ENCODE measurements around the gene PGS1. TPM values are rescaled to one million over a fixed set of nuclear protein-coding genes. Genes with fewer than 3 reads are reported as not detected.

PGS1 gene
- 18.7 to 26.6 TPM (median 22.8 TPM) in 5 replicates for total RNA-seq (2022; extraction: Qiagen RNA extraction; ENCODE audit: low read depth)

GRCh38 chr17:78378225-78379130 lies at the start of gene PGS1:
TSS of gene PGS1 (plus strand) at chr17:78378649. CDS start at chr17:78378666, 17 bp downstream.

GRCh38 chr17:78359997-78360370 lies 18.5 kb upstream of the PGS1 start, which contains the start of gene SOCS3:
TSS of gene SOCS3 (minus strand) at chr17:78360077. CDS start at chr17:78359095, 982 bp downstream.

Other genes with a start within 250 kb of the PGS1 start
- gene TMC6, start 249.9 kb upstream of the PGS1 start, total RNA-seq (2022; extraction: Qiagen RNA extraction; ENCODE audit: low read depth), result 9.2 to 13.5 TPM (median 12.0 TPM) in 5 replicates
- 0.21 to 0.42 TPM (median 0.40 TPM) in 5 replicates for gene TMC8, start 247.9 kb upstream of the PGS1 start, total RNA-seq (2022; extraction: Qiagen RNA extraction; ENCODE audit: low read depth)
- not detected in 5 replicates for gene C17orf99, start 232.3 kb upstream of the PGS1 start, total RNA-seq (2022; extraction: Qiagen RNA extraction; ENCODE audit: low read depth)
- 112 to 208 TPM (median 191 TPM) in 5 replicates for gene SYNGR2, start 210.1 kb upstream of the PGS1 start, total RNA-seq (2022; extraction: Qiagen RNA extraction; ENCODE audit: low read depth)
- 211 to 279 TPM (median 233 TPM) in 5 replicates for gene TK1, start 191.6 kb upstream of the PGS1 start, total RNA-seq (2022; extraction: Qiagen RNA extraction; ENCODE audit: low read depth)
- 34.8 to 55.0 TPM (median 36.2 TPM) in 5 replicates for gene AFMID, start 191.3 kb upstream of the PGS1 start, total RNA-seq (2022; extraction: Qiagen RNA extraction; ENCODE audit: low read depth)
- gene BIRC5, start 164.4 kb upstream of the PGS1 start, total RNA-seq (2022; extraction: Qiagen RNA extraction; ENCODE audit: low read depth), result 95.9 to 111 TPM (median 104 TPM) in 5 replicates
- gene TMEM235, start 147.0 kb upstream of the PGS1 start, total RNA-seq (2022; extraction: Qiagen RNA extraction; ENCODE audit: low read depth), result not detected in 5 replicates
- 31.6 to 38.2 TPM (median 35.7 TPM) in 5 replicates for gene SOCS3, start 18.6 kb upstream of the PGS1 start, total RNA-seq (2022; extraction: Qiagen RNA extraction; ENCODE audit: low read depth)
- gene DNAH17, start 198.7 kb downstream of the PGS1 start, total RNA-seq (2022; extraction: Qiagen RNA extraction; ENCODE audit: low read depth), result 0.87 to 1.1 TPM (median 1.0 TPM) in 5 replicates